Measurements from ENCODE around the gene GPR18. TPM values are rescaled to one million over a fixed set of nuclear protein-coding genes. Genes with fewer than 3 reads are reported as not detected.

The GPR18 gene
- total RNA-seq, 2 experiments from 2014 or later, result 42.9 to 45.1 TPM

DNA sequence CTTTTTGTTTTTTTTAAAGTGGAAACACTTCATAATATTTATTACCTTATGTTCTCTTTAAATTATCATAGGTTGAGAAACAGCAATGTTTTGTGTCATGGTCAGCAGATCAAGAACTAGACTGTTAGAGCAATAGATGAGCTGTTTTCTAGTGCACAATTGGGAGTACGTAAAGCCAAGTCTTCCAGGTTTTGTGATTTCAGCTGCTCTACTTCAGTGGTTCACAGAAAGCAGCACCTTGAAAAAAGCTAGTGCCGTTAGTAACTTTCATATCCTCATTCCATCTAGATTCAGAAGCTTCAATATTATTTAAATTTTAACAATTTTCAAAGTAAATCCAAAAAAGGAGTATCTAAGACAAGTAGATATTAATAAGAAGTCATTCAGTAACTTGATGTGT is 1.9 kb downstream of the GPR18 start:
- ChIA-PET CTCF (interaction anchor here (0.9 to 4.7 kb wide), 10 partner anchors 10 to 400 kb away, joined by 3 to 21 read pairs (median 4); partner anchors contain the start of gene UBAC2), POLR2A (interaction anchor here (0.5 to 6.4 kb wide), 13 partner anchors 10 to 164 kb away, joined by 3 to 186 read pairs (median 5); partner anchors contain the start of gene UBAC2)
- intact Hi-C loops (cut with DNase I, micrococcal nuclease), result loop anchor here (1.0 to 10.0 kb wide), 4 partner anchors 17 to 361 kb away; no protein-coding TSS in a partner anchor
- Mint-ChIP-seq H3K36me3 (ENCODE audit: low read depth) (peaks cover 59% of the 10 kb centered on the region), H3K9me3 (no peaks in the 10 kb centered on the region), H3K27me3 (no peaks in the 10 kb centered on the region), H3K4me1 (ENCODE audit: low read depth) (peaks cover 74% of the 10 kb centered on the region), H3K4me3 (peak overlapping the region; percentile 87), H3K27ac (peak overlapping the region; percentile 92)
- H3K4me3 ChIP-seq (ENCODE audit: low read length), result peak overlapping the region; percentile 69
- H3K27ac ChIP-seq (ENCODE audit: low read depth in 1 of 2, low read length in 2 of 2), result peak overlapping the region; percentile 14 to 36
- H3K27me3 ChIP-seq (ENCODE audit: control insufficient read depth in 1 of 2, insufficient read depth in 2 of 2, low read length in 2 of 2), result no peaks in the 10 kb centered on the region
- H3K4me1 ChIP-seq (ENCODE audit: insufficient read depth, low read length), result peaks cover 30% of the 10 kb centered on the region
- TF ChIP-seq, protein P1, sequence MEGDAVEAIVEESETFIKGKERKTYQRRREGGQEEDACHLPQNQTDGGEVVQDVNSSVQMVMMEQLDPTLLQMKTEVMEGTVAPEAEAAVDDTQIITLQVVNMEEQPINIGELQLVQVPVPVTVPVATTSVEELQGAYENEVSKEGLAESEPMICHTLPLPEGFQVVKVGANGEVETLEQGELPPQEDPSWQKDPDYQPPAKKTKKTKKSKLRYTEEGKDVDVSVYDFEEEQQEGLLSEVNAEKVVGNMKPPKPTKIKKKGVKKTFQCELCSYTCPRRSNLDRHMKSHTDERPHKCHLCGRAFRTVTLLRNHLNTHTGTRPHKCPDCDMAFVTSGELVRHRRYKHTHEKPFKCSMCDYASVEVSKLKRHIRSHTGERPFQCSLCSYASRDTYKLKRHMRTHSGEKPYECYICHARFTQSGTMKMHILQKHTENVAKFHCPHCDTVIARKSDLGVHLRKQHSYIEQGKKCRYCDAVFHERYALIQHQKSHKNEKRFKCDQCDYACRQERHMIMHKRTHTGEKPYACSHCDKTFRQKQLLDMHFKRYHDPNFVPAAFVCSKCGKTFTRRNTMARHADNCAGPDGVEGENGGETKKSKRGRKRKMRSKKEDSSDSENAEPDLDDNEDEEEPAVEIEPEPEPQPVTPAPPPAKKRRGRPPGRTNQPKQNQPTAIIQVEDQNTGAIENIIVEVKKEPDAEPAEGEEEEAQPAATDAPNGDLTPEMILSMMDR (IDR thresholded peaks at IDR 0.05), result no peak
- H3K9me3 ChIP-seq (ENCODE audit: control insufficient read depth in 1 of 2, insufficient read depth in 1 of 2, low read length in 2 of 2), result no peaks in the 10 kb centered on the region
- DNase-seq (no peak), ATAC-seq (ENCODE audit: poor library complexity) (no peak)
- peaks cover 29% of the 10 kb centered on the region for H3K36me3 ChIP-seq (ENCODE audit: insufficient read depth, low read length)

DNA sequence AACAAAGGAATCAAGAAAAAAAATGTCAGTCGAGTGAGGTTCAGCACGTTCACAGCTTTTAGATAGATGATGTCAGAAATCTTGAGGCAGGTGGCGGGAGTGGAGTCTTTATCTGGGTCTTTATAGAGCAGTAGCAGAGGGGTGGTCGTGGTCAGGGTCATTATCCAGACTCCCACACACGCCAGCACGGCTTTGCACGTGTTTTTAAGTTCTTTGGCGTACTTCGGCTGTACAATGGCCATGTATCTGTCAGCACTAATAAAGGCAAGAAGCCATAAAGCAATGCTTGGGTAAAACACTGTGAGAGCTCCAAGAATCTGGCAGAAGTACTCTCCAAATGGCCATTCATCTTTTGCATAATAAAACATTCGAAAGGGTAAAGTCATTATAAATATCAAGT is 2.9 kb downstream of the GPR18 start:
- no peaks in the 10 kb centered on the region for H3K27me3 Mint-ChIP-seq

DNA sequence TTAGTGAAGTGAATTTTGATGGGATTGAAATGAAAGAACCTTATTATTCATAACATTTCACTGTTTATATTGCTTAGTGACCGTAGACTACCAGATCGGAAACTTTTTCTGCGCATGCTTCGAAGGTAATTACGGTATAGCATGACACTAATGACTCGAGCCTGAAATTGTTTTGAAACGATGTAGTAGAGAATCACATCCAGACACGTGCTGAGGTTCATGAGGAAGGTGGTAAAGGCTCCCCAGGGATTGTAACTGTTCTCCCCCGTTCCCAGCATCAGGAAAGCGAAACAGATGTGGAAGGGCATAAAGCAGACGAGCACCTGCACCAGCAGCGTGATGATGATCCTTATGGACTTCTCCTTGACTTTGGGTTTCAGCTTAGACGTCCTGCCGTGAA is 3.3 kb downstream of the GPR18 start:
- peaks cover 72% of the 10 kb centered on the region for H3K4me1 Mint-ChIP-seq (ENCODE audit: low read depth)
- Histone ChIP-seq H3K4me1 (ENCODE audit: insufficient read depth, low read length) (peaks cover 21% of the 10 kb centered on the region), H3K27me3 (ENCODE audit: control insufficient read depth in 1 of 2, insufficient read depth in 2 of 2, low read length in 2 of 2) (no peaks in the 10 kb centered on the region), H3K36me3 (ENCODE audit: insufficient read depth, low read length) (peaks cover 24% of the 10 kb centered on the region), H3K9me3 (ENCODE audit: control insufficient read depth in 1 of 2, insufficient read depth in 1 of 2, low read length in 2 of 2) (no peaks in the 10 kb centered on the region), H3K27ac (ENCODE audit: low read depth in 1 of 2, low read length in 2 of 2) (no peak overlapping the region), H3K4me3 (ENCODE audit: low read length) (no peak overlapping the region)
- no peaks in the 10 kb centered on the region for H3K27me3 Mint-ChIP-seq
- no peaks in the 10 kb centered on the region for H3K9me3 Mint-ChIP-seq
- no peak for DNase-seq
- TF ChIP-seq, protein P1 (IDR thresholded peaks at IDR 0.05), result no peak
- CTCF ChIA-PET, result interaction anchor here (1.1 to 4.7 kb wide), 6 partner anchors 16 to 402 kb away, joined by 3 to 21 read pairs (median 4); partner anchors contain the start of gene UBAC2
- peak overlapping the region; percentile 92 for H3K27ac Mint-ChIP-seq
- peak overlapping the region; percentile 87 for H3K4me3 Mint-ChIP-seq
- peaks cover 66% of the 10 kb centered on the region for H3K36me3 Mint-ChIP-seq (ENCODE audit: low read depth)
- intact Hi-C loops (cut with DNase I, micrococcal nuclease), result loop anchor here (10.0 kb wide), 2 partner anchors 170 to 360 kb away; no protein-coding TSS in a partner anchor
- no peak for ATAC-seq (ENCODE audit: poor library complexity)
- POLR2A ChIA-PET, result interaction anchor here (0.9 to 6.4 kb wide), 6 partner anchors 11 to 58 kb away, joined by 5 to 186 read pairs (median 9); partner anchors contain the start of gene UBAC2

More for the DNA sequence above, 2.9 kb downstream of the GPR18 start:
- H3K4me3 ChIP-seq (ENCODE audit: low read length), result peak overlapping the region; percentile 69
- CTCF ChIA-PET, result interaction anchor here (1.1 to 4.7 kb wide), 5 partner anchors 32 to 401 kb away, joined by 3 to 21 read pairs (median 4); partner anchors contain the start of gene UBAC2
- Mint-ChIP-seq H3K27ac (peak overlapping the region; percentile 92), H3K4me1 (ENCODE audit: low read depth) (peaks cover 72% of the 10 kb centered on the region), H3K36me3 (ENCODE audit: low read depth) (peaks cover 65% of the 10 kb centered on the region), H3K4me3 (peak overlapping the region; percentile 87), H3K9me3 (no peaks in the 10 kb centered on the region)
- peaks cover 25% of the 10 kb centered on the region for H3K4me1 ChIP-seq (ENCODE audit: insufficient read depth, low read length)
- peak overlapping the region in 1 of 2 donors; percentile 14 for H3K27ac ChIP-seq (ENCODE audit: low read depth in 1 of 2, low read length in 2 of 2)
- peaks cover 24% of the 10 kb centered on the region for H3K36me3 ChIP-seq (ENCODE audit: insufficient read depth, low read length)
- no peaks in the 10 kb centered on the region for H3K27me3 ChIP-seq (ENCODE audit: control insufficient read depth in 1 of 2, insufficient read depth in 2 of 2, low read length in 2 of 2)
- DNase-seq (no peak), ATAC-seq (ENCODE audit: poor library complexity) (no peak)
- POLR2A ChIA-PET, result interaction anchor here (0.9 to 6.4 kb wide), 8 partner anchors 11 to 59 kb away, joined by 5 to 186 read pairs (median 9); partner anchors contain the start of gene UBAC2
- intact Hi-C loops (cut with DNase I, micrococcal nuclease), result loop anchor here (10.0 kb wide), 2 partner anchors 170 to 360 kb away; no protein-coding TSS in a partner anchor
- H3K9me3 ChIP-seq (ENCODE audit: control insufficient read depth in 1 of 2, insufficient read depth in 1 of 2, low read length in 2 of 2), result no peaks in the 10 kb centered on the region
- TF ChIP-seq, protein P1 (IDR thresholded peaks at IDR 0.05), result no peak

Measured in CD4-positive, alpha-beta T cell (primary cell).